Choroid plexus epithelial cell (primary cell): ENCODE data around the gene FUS.
"Not testable (repeated sequence)": the region's sequence is repeated elsewhere in the genome, so short reads cannot be mapped to it uniquely, and the experiment has no call there.

Source experiments
- DNase-seq: peaks from one replicate; pipeline ENCODE4 v3.0.0-alpha.2; 2010; ENCODE audit warnings: low read depth
- H3K4me3 ChIP-seq: 2 replicates; pipeline ENCODE4 v1.5.1; 2011; ENCODE audit warnings: low read depth, mild to moderate bottlenecking, control low read depth, low read length, moderate library complexity
- CTCF ChIP-seq: conservative IDR thresholded peaks from 2 replicates; pipeline ENCODE4 v1.5.1; 2011; ENCODE audit warnings: low read depth, mild to moderate bottlenecking, control low read depth, inconsistent platforms, low read length, moderate library complexity

Gene FUS

GRCh38 chr16:31145398-31145990, 34.4 kb upstream of the FUS start:
- TF ChIP-seq CTCF, result no peak
- H3K4me3 ChIP-seq, result no peak overlapping the region
- DNase-seq, result no peak

GRCh38 chr16:31147574-31147973, 32.4 kb upstream of the FUS start:
- no peak overlapping the region for H3K4me3 ChIP-seq
- no peak for DNase-seq
- no peak for TF ChIP-seq CTCF

GRCh38 chr16:31148281-31148728, 31.6 kb upstream of the FUS start:
- no peak for TF ChIP-seq CTCF
- no peak overlapping the region for H3K4me3 ChIP-seq
- no peak for DNase-seq

- TF ChIP-seq CTCF, result no peak
- no peak overlapping the region for H3K4me3 ChIP-seq
- DNase-seq, result no peak
Observed at GRCh38 chr16:31148896-31149295, 31.0 kb upstream of the FUS start.

- no peak for TF ChIP-seq CTCF
- no peak overlapping the region for H3K4me3 ChIP-seq
- no peak for DNase-seq
Observed at GRCh38 chr16:31149332-31149731, 30.6 kb upstream of the FUS start.

- no peak within 1 kb of the TSS for H3K4me3 ChIP-seq
- DNase-seq, result no peak
- no peak for TF ChIP-seq CTCF
Observed at GRCh38 chr16:31149894-31150890, 29.7 kb upstream of the FUS start, which contains the start of gene PRSS36. TSS of gene PRSS36 (minus strand) at chr16:31150066. CDS start at chr16:31150035, 31 bp downstream.

GRCh38 chr16:31150976-31151375, 29.0 kb upstream of the FUS start:
- not testable (repeated sequence) for H3K4me3 ChIP-seq, DNase-seq
